WTC11 (cell line): Measurements from ENCODE around the gene TOMM7. TPM values are rescaled to one million over a fixed set of nuclear protein-coding genes. Genes with fewer than 3 reads are reported as not detected.
"Not testable (repeated sequence)": the region's sequence is repeated elsewhere in the genome, so short reads cannot be mapped to it uniquely, and the experiment has no call there.

Source experiments
- ATAC-seq: fragments of 200-7000 bp; cut with Tn5 transposase; 2 replicates; pipeline ENCODE4 v1.10.0; 2021; ENCODE audit warnings: mild to moderate bottlenecking, moderate library complexity
- CTCF ChIA-PET: fragments of 300-600 bp; sonication (Branson Sonifier 250); formaldehyde crosslinking; loops from one replicate; lab custom pipeline; 2021; ENCODE audit warnings: antibody characterized with exemption; lab: Charles Lee
- POLR2A ChIA-PET: fragments of 350-600 bp; sonication (Branson Sonifier 250); formaldehyde crosslinking; loops from one replicate; lab custom pipeline; 2021; ENCODE audit warnings: antibody characterized with exemption; lab: Charles Lee
- DNase-seq: peaks from one replicate; pipeline ENCODE4 v3.0.0; 2021; ENCODE audit warnings: low spot score
- H3K27ac Mint-ChIP-seq: 2 replicates; pipeline ENCODE4 v1.8.0; 2021; ENCODE audit warnings: mixed read lengths
- H3K27me3 Mint-ChIP-seq: 2 replicates; pipeline ENCODE4 v1.8.0; 2021; ENCODE audit warnings: low read depth, mild to moderate bottlenecking, moderate library complexity, mixed read lengths
- H3K36me3 Mint-ChIP-seq: 2 replicates; pipeline ENCODE4 v1.8.0; 2021; ENCODE audit warnings: mixed read lengths
- H3K4me1 Mint-ChIP-seq: 2 replicates; pipeline ENCODE4 v1.8.0; 2022; ENCODE audit warnings: mixed read lengths
- H3K4me3 Mint-ChIP-seq: 2 replicates; pipeline ENCODE4 v1.8.0; 2021; ENCODE audit warnings: mild to moderate bottlenecking, moderate library complexity, mixed read lengths
- H3K9me3 Mint-ChIP-seq: 2 replicates; pipeline ENCODE4 v1.8.0; 2021; ENCODE audit warnings: mixed read lengths
- ATF3 ChIP-seq: sonication (generic); formaldehyde crosslinking; conservative IDR thresholded peaks from 2 replicates; pipeline ENCODE4 v1.8.1; 2022; ENCODE audit warnings: mild to moderate bottlenecking, missing genetic modification reagents
- CBFB ChIP-seq: sonication (generic); formaldehyde crosslinking; IDR thresholded peaks from 2 replicates; pipeline ENCODE4 v1.8.1; 2022; ENCODE audit warnings: mild to moderate bottlenecking, low read depth, missing genetic modification reagents
- CDX4 ChIP-seq: fragments of 250-450 bp; sonication (Bioruptor Pico); IDR thresholded peaks from 2 replicates; pipeline ENCODE4 v1.9.0; 2021; ENCODE audit warnings: moderate library complexity, mild to moderate bottlenecking, inconsistent platforms, borderline replicate concordance
- CTCF ChIP-seq: fragments of 200-600 bp; IDR thresholded peaks from 2 replicates; pipeline ENCODE4 v1.8.0; 2022; ENCODE audit warnings: antibody characterized with exemption
- E2F1 ChIP-seq: sonication (generic); formaldehyde crosslinking; IDR thresholded peaks from 2 replicates; pipeline ENCODE4 v1.8.0; 2022; ENCODE audit warnings: mild to moderate bottlenecking, missing genetic modification reagents
- FOXK1 ChIP-seq: sonication (generic); formaldehyde crosslinking; IDR thresholded peaks from 2 replicates; pipeline ENCODE4 v1.8.0; 2022; ENCODE audit warnings: mild to moderate bottlenecking, moderate library complexity, missing genetic modification reagents
- FOXP1 ChIP-seq: sonication (generic); formaldehyde crosslinking; IDR thresholded peaks from 2 replicates; pipeline ENCODE4 v1.8.0; 2022; ENCODE audit warnings: missing genetic modification reagents, mild to moderate bottlenecking, moderate library complexity, borderline replicate concordance
- GRHL2 ChIP-seq: fragments of 250-450 bp; sonication (Bioruptor Pico); IDR thresholded peaks from 2 replicates; pipeline ENCODE4 v1.8.0; 2022; ENCODE audit warnings: mild to moderate bottlenecking, moderate library complexity; ENCODE audit not compliant: insufficient replicate concordance, severe bottlenecking
- KAT7 ChIP-seq: sonication (generic); formaldehyde crosslinking; IDR thresholded peaks from 2 replicates; pipeline ENCODE4 v1.8.1; 2023; ENCODE audit warnings: missing genetic modification reagents, mild to moderate bottlenecking, borderline replicate concordance
- MAX ChIP-seq: sonication (generic); formaldehyde crosslinking; IDR thresholded peaks from 2 replicates; pipeline ENCODE4 v1.8.0; 2022; ENCODE audit warnings: mild to moderate bottlenecking, missing genetic modification reagents
- MYBL2 ChIP-seq: sonication (generic); formaldehyde crosslinking; IDR thresholded peaks from 2 replicates; pipeline ENCODE4 v1.8.1; 2023; ENCODE audit warnings: mild to moderate bottlenecking, moderate library complexity, missing genetic modification reagents
- OVOL2 ChIP-seq: fragments of 250-450 bp; sonication (Bioruptor Pico); IDR thresholded peaks from 2 replicates; pipeline ENCODE4 v1.9.0; 2021; ENCODE audit warnings: mild to moderate bottlenecking, borderline replicate concordance
- PREB ChIP-seq: sonication (generic); formaldehyde crosslinking; IDR thresholded peaks from 2 replicates; pipeline ENCODE4 v1.8.1; 2022; ENCODE audit warnings: mild to moderate bottlenecking, missing genetic modification reagents, moderate library complexity, borderline replicate concordance
- RELA ChIP-seq: sonication (generic); formaldehyde crosslinking; IDR thresholded peaks from 2 replicates; pipeline ENCODE4 v1.8.1; 2022; ENCODE audit warnings: missing genetic modification reagents, mild to moderate bottlenecking, borderline replicate concordance
- ZMAT4 ChIP-seq: fragments of 250-450 bp; sonication (Bioruptor Pico); IDR thresholded peaks from 2 replicates; pipeline ENCODE4 v1.9.0; 2021; ENCODE audit warnings: mild to moderate bottlenecking
- ZNF219 ChIP-seq: sonication (generic); formaldehyde crosslinking; IDR thresholded peaks from 2 replicates; pipeline ENCODE4 v1.8.0; 2023; ENCODE audit warnings: missing genetic modification reagents, mild to moderate bottlenecking, borderline replicate concordance
- ZNF317 ChIP-seq: sonication (generic); formaldehyde crosslinking; IDR thresholded peaks from 2 replicates; pipeline ENCODE4 v1.8.1; 2023; ENCODE audit warnings: low read depth, mild to moderate bottlenecking, moderate library complexity, missing genetic modification reagents, borderline replicate concordance
- ZNF423 ChIP-seq: fragments of 250-450 bp; sonication (Bioruptor Pico); IDR thresholded peaks from 2 replicates; pipeline ENCODE4 v2.1.2; 2022; ENCODE audit warnings: mild to moderate bottlenecking, moderate library complexity
- ZNF425 ChIP-seq: fragments of 250-450 bp; sonication (Bioruptor Pico); conservative IDR thresholded peaks from 2 replicates; pipeline ENCODE4 v1.9.0; 2021; ENCODE audit warnings: mild to moderate bottlenecking
- ZNF671 ChIP-seq: fragments of 250-450 bp; sonication (Bioruptor Pico); IDR thresholded peaks from 2 replicates; pipeline ENCODE4 v1.8.0; 2021; ENCODE audit warnings: mild to moderate bottlenecking
- total RNA-seq: library from RNA; stranded (reverse); gene quantifications from 3 replicates; pipeline ENCODE4 v1.2.3, GENCODE V29; 2021

TOMM7 gene
- total RNA-seq, 1 experiment from 2014 or later = 500 TPM

- CTCF ChIA-PET = interaction anchor here (0.7 to 5.0 kb wide), 3 partner anchors 9 to 69 kb away, joined by 4 to 31 read pairs (median 5); partner anchors contain the start of gene IL6
- ATAC-seq = no peak
- H3K4me1 Mint-ChIP-seq = 0 out of 2 replicates have a peak, but pooled peaks cover 4% of the 10 kb centered on the region
- H3K36me3 Mint-ChIP-seq = peaks cover 27% of the 10 kb centered on the region
- peaks cover 36% of the 10 kb centered on the region for H3K9me3 Mint-ChIP-seq
- no peak overlapping the region for H3K4me3 Mint-ChIP-seq
- no peaks in the 10 kb centered on the region for H3K27me3 Mint-ChIP-seq
- DNase-seq = no peak
- POLR2A ChIA-PET = no interaction called here
- H3K27ac Mint-ChIP-seq = no peak overlapping the region
- no peak for TF ChIP-seq CBFB (CRISPR knock-in tag)
- no peak for TF ChIP-seq GRHL2 (CRISPR knock-in tag)
- no peak for TF ChIP-seq FOXP1 (CRISPR knock-in tag)
- no peak for TF ChIP-seq ZNF423
- no peak for TF ChIP-seq OVOL2 (CRISPR knock-in tag)
- no peak for TF ChIP-seq ZNF219
- TF ChIP-seq MAX (CRISPR knock-in tag) = no peak
- no peak for TF ChIP-seq PREB (CRISPR knock-in tag)
- no peak for TF ChIP-seq ZNF671 (CRISPR knock-in tag)
- no peak for TF ChIP-seq CTCF
- no peak for TF ChIP-seq CDX4
Observed at GRCh38 chr7:22791204-22792158, 31.2 kb downstream of the TOMM7 start.

GRCh38 chr7:22790640-22791039 lies 32.0 kb downstream of the TOMM7 start:
- DNase-seq, H3K27me3 Mint-ChIP-seq, H3K27ac Mint-ChIP-seq, POLR2A ChIA-PET, H3K4me3 Mint-ChIP-seq, ATAC-seq: not testable (repeated sequence)
- peaks cover 23% of the 10 kb centered on the region for H3K36me3 Mint-ChIP-seq
- H3K9me3 Mint-ChIP-seq = peaks cover 32% of the 10 kb centered on the region
- CTCF ChIA-PET = interaction anchor here (0.7 to 5.0 kb wide), 3 partner anchors 8 to 70 kb away, joined by 4 to 31 read pairs (median 5); partner anchors contain the start of gene IL6
- peaks cover 12% of the 10 kb centered on the region for H3K4me1 Mint-ChIP-seq

GRCh38 chr7:22787951-22788350 lies 34.7 kb downstream of the TOMM7 start:
- CTCF ChIA-PET = interaction anchor here (0.7 kb wide), 1 partner anchor 35 kb away, joined by 6 read pairs; the partner anchor contains the start of gene TOMM7
- TF ChIP-seq E2F1 (CRISPR knock-in tag) = no peak
- TF ChIP-seq ATF3 (CRISPR knock-in tag) = no peak
- TF ChIP-seq CDX4 = no peak
- TF ChIP-seq FOXK1 (CRISPR knock-in tag) = no peak
- TF ChIP-seq ZNF425 (CRISPR knock-in tag) = no peak
- TF ChIP-seq KAT7 (CRISPR knock-in tag) = no peak
- TF ChIP-seq MYBL2 (CRISPR knock-in tag) = no peak
- no peak for TF ChIP-seq GRHL2 (CRISPR knock-in tag)
- no peak for TF ChIP-seq RELA
- no peak for TF ChIP-seq ZNF317 (CRISPR knock-in tag)
- TF ChIP-seq ZMAT4 (CRISPR knock-in tag) = no peak

More at GRCh38 chr7:22787951-22788350, 34.7 kb downstream of the TOMM7 start:
- Mint-ChIP-seq H3K4me1 (peaks cover 12% of the 10 kb centered on the region), H3K27ac (no peak overlapping the region), H3K4me3 (no peak overlapping the region), H3K36me3 (peaks cover 16% of the 10 kb centered on the region), H3K9me3 (peaks cover 20% of the 10 kb centered on the region), H3K27me3 (no peaks in the 10 kb centered on the region)
- DNase-seq (no peak), ATAC-seq (no peak)
- POLR2A ChIA-PET = no interaction called here
